ENCODE data around the gene MOB3A.
"Not testable (repeated sequence)": the region's sequence is repeated elsewhere in the genome, so short reads cannot be mapped to it uniquely, and the experiment has no call there.

The MOB3A gene

GRCh38 chr19:2131012-2131975, 35.2 kb upstream of the MOB3A start:
- not testable (repeated sequence) for H3K27me3 ChIP-seq (ENCODE audit: insufficient read depth, low read length); H3K4me1 ChIP-seq (ENCODE audit: insufficient read depth, low read length); H3K4me3 ChIP-seq (ENCODE audit: low read length); H3K9me3 ChIP-seq (ENCODE audit: low read length); H2AFZ ChIP-seq (ENCODE audit: low read depth, low read length)
- H3K36me3 ChIP-seq (ENCODE audit: insufficient read depth, low read length) = peaks cover 65% of the 10 kb centered on the region

GRCh38 chr19:2129892-2130770, 34.0 kb upstream of the MOB3A start:
- Histone ChIP-seq H2AFZ (ENCODE audit: low read depth, low read length) (no peak overlapping the region), H3K27me3 (ENCODE audit: insufficient read depth, low read length) (no peaks in the 10 kb centered on the region), H3K36me3 (ENCODE audit: insufficient read depth, low read length) (peaks cover 64% of the 10 kb centered on the region), H3K4me3 (ENCODE audit: low read length) (no peak overlapping the region), H3K4me1 (ENCODE audit: insufficient read depth, low read length) (no peaks in the 10 kb centered on the region), H3K9me3 (ENCODE audit: low read length) (no peaks in the 10 kb centered on the region)

DNA sequence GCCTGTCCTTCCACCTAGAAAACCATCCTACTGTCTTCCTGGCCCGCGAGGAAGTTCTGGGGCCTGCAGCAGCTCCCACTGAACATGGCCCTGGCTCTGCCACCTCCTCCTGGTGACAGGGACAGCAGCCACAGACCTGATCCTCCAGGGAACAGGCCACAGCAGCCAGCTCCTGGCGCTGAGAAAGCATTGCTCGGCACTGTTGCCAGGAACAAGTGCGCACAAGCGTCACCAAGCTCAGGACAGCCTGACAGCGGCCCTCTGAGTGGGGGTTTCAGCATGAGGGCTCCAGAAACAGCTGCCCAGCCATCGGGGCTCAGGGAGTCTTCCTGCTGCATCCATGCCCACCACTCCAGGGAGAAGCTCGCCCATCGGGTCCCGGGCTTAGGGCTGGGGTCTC, 33.4 kb upstream of the MOB3A start:
- Histone ChIP-seq H3K4me3 (ENCODE audit: low read length) (no peak overlapping the region), H3K36me3 (ENCODE audit: insufficient read depth, low read length) (peaks cover 64% of the 10 kb centered on the region), H2AFZ (ENCODE audit: low read depth, low read length) (no peak overlapping the region)

GRCh38 chr19:2129022-2129421, 32.9 kb upstream of the MOB3A start:
- H3K4me1 ChIP-seq (ENCODE audit: insufficient read depth, low read length) = no peaks in the 10 kb centered on the region
- no peaks in the 10 kb centered on the region for H3K27me3 ChIP-seq (ENCODE audit: insufficient read depth, low read length)
- no peaks in the 10 kb centered on the region for H3K9me3 ChIP-seq (ENCODE audit: low read length)
- no peak overlapping the region for H3K4me3 ChIP-seq (ENCODE audit: low read length)
- H3K36me3 ChIP-seq (ENCODE audit: insufficient read depth, low read length) = peaks cover 67% of the 10 kb centered on the region
- H2AFZ ChIP-seq (ENCODE audit: low read depth, low read length) = no peak overlapping the region

More for the DNA sequence above, 33.4 kb upstream of the MOB3A start:
- Histone ChIP-seq H3K4me1 (ENCODE audit: insufficient read depth, low read length) (no peaks in the 10 kb centered on the region), H3K27me3 (ENCODE audit: insufficient read depth, low read length) (no peaks in the 10 kb centered on the region), H3K9me3 (ENCODE audit: low read length) (no peaks in the 10 kb centered on the region)

- not testable (repeated sequence) for H2AFZ ChIP-seq (ENCODE audit: low read depth, low read length); H3K9me3 ChIP-seq (ENCODE audit: low read length); H3K4me1 ChIP-seq (ENCODE audit: insufficient read depth, low read length); H3K4me3 ChIP-seq (ENCODE audit: low read length); H3K27me3 ChIP-seq (ENCODE audit: insufficient read depth, low read length)
- peaks cover 73% of the 10 kb centered on the region for H3K36me3 ChIP-seq (ENCODE audit: insufficient read depth, low read length)
These were observed 32.1 kb upstream of the MOB3A start for GRCh38 chr19:2128252-2128651.

GRCh38 chr19:2127758-2128157, 31.6 kb upstream of the MOB3A start:
- no peaks in the 10 kb centered on the region for H3K27me3 ChIP-seq (ENCODE audit: insufficient read depth, low read length)
- H2AFZ ChIP-seq (ENCODE audit: low read depth, low read length) = no peak overlapping the region
- no peaks in the 10 kb centered on the region for H3K9me3 ChIP-seq (ENCODE audit: low read length)
- peaks cover 73% of the 10 kb centered on the region for H3K36me3 ChIP-seq (ENCODE audit: insufficient read depth, low read length)
- no peak overlapping the region for H3K4me3 ChIP-seq (ENCODE audit: low read length)
- no peaks in the 10 kb centered on the region for H3K4me1 ChIP-seq (ENCODE audit: insufficient read depth, low read length)

DNA sequence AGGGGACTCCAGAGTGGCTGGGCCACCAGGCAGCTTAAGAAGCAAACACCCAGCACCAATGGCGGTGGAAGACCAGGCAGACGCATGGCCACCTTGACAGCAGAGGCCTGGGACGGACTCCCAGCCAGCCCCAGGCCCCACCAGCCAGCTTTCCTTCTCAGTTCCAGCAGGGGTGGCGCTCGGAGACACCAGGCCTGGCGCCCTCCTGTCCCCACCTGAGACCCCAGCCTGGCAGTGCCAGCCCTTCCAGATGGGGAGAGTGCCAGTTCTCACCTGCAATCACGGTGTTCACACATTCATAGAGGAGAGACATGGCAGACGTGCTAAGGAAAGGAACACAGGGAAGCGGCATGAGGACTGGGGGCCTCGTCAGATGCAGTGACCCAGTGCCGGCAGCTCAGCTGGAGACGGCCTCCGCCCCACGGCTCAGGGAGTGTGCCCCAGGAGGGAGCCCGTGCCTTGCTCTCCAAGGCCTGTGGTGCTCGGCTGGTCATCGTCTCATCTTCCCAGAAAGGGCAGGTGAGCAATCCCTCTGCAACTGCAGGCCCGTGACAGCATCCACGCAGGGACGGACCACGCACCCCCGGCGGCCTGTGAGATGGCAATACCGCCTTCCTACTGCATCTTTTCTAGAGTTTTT, 30.9 kb upstream of the MOB3A start:
- H3K9me3 ChIP-seq (ENCODE audit: low read length) = no peaks in the 10 kb centered on the region
- no peak overlapping the region for H2AFZ ChIP-seq (ENCODE audit: low read depth, low read length)
- no peak overlapping the region for H3K4me3 ChIP-seq (ENCODE audit: low read length)
- peaks cover 73% of the 10 kb centered on the region for H3K36me3 ChIP-seq (ENCODE audit: insufficient read depth, low read length)
- no peaks in the 10 kb centered on the region for H3K4me1 ChIP-seq (ENCODE audit: insufficient read depth, low read length)
- no peaks in the 10 kb centered on the region for H3K27me3 ChIP-seq (ENCODE audit: insufficient read depth, low read length)

- peaks cover 68% of the 10 kb centered on the region for H3K36me3 ChIP-seq (ENCODE audit: insufficient read depth, low read length)
- no peaks in the 10 kb centered on the region for H3K27me3 ChIP-seq (ENCODE audit: insufficient read depth, low read length)
- H3K9me3 ChIP-seq (ENCODE audit: low read length) = no peaks in the 10 kb centered on the region
- no peak overlapping the region for H2AFZ ChIP-seq (ENCODE audit: low read depth, low read length)
- H3K4me1 ChIP-seq (ENCODE audit: insufficient read depth, low read length) = no peaks in the 10 kb centered on the region
- no peak overlapping the region for H3K4me3 ChIP-seq (ENCODE audit: low read length)
These were observed 27.7 kb upstream of the MOB3A start for GRCh38 chr19:2123682-2124387.

DNA sequence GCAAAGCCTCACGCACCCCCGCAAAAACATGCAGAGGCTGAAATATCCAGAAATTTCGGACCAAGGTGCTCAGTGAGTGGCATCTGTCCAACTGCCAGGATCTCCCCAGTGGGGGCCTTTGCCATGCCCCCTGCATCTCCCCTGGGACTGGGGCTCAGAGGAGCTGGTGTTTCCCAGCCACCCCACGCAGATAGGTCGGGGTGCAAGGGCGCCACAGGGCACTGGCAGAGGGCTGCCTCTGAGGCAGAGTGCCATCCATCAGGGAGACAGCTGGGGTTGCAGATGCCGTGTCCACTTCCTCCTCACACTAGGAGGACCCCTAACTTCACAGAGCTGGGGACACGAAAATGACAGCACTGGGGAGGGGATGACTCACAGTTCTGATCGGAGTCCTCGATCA, 26.9 kb upstream of the MOB3A start:
- no peak overlapping the region for H2AFZ ChIP-seq (ENCODE audit: low read depth, low read length)

DNA sequence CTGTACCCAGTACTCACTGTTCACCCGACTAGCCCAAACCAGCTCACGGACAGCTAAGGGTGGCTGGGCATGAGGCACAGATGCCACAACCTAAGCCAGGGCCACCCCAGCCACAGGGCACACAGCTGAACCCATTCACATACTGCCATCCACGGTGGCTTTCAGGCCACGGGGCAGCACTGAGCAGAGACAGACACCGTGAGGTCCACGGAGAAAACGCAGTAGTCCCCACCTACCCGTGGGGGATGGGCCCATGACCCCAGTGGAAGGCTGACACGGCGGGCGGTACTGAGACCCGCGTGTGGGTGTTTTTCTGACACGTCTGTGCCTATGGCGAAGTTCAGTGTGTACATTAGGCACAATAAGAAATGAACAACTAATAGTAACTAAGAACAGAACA, 26.1 kb upstream of the MOB3A start:
- Histone ChIP-seq H3K36me3 (ENCODE audit: insufficient read depth, low read length) (peaks cover 77% of the 10 kb centered on the region), H3K27me3 (ENCODE audit: insufficient read depth, low read length) (no peaks in the 10 kb centered on the region), H3K4me3 (ENCODE audit: low read length) (no peak overlapping the region), H3K9me3 (ENCODE audit: low read length) (no peaks in the 10 kb centered on the region), H2AFZ (ENCODE audit: low read depth, low read length) (no peak overlapping the region), H3K4me1 (ENCODE audit: insufficient read depth, low read length) (no peaks in the 10 kb centered on the region)

More for the DNA sequence above, 26.9 kb upstream of the MOB3A start:
- Histone ChIP-seq H3K36me3 (ENCODE audit: insufficient read depth, low read length) (peaks cover 77% of the 10 kb centered on the region), H3K9me3 (ENCODE audit: low read length) (no peaks in the 10 kb centered on the region), H3K27me3 (ENCODE audit: insufficient read depth, low read length) (no peaks in the 10 kb centered on the region), H3K4me3 (ENCODE audit: low read length) (no peak overlapping the region), H3K4me1 (ENCODE audit: insufficient read depth, low read length) (no peaks in the 10 kb centered on the region)

GRCh38 chr19:2121416-2122051, 25.4 kb upstream of the MOB3A start:
- no peak overlapping the region for H2AFZ ChIP-seq (ENCODE audit: low read depth, low read length)
- no peaks in the 10 kb centered on the region for H3K27me3 ChIP-seq (ENCODE audit: insufficient read depth, low read length)
- peaks cover 78% of the 10 kb centered on the region for H3K36me3 ChIP-seq (ENCODE audit: insufficient read depth, low read length)
- H3K9me3 ChIP-seq (ENCODE audit: low read length) = no peaks in the 10 kb centered on the region
- no peak overlapping the region for H3K4me3 ChIP-seq (ENCODE audit: low read length)
- no peaks in the 10 kb centered on the region for H3K4me1 ChIP-seq (ENCODE audit: insufficient read depth, low read length)

- H3K4me1 ChIP-seq (ENCODE audit: insufficient read depth, low read length) = no peaks in the 10 kb centered on the region
- H2AFZ ChIP-seq (ENCODE audit: low read depth, low read length) = no peak overlapping the region
- H3K9me3 ChIP-seq (ENCODE audit: low read length) = no peaks in the 10 kb centered on the region
- peaks cover 82% of the 10 kb centered on the region for H3K36me3 ChIP-seq (ENCODE audit: insufficient read depth, low read length)
- H3K27me3 ChIP-seq (ENCODE audit: insufficient read depth, low read length) = no peaks in the 10 kb centered on the region
- H3K4me3 ChIP-seq (ENCODE audit: low read length) = no peak overlapping the region
These were observed 24.7 kb upstream of the MOB3A start for GRCh38 chr19:2120821-2121220.

Measured in neuron (in vitro differentiated cells).